Muscle of back (tissue), 11 donors: ENCODE results near the gene MYH6. TPM values are rescaled to one million over a fixed set of nuclear protein-coding genes. Genes with fewer than 3 reads are reported as not detected.
"Not testable (repeated sequence)": the region's sequence is repeated elsewhere in the genome, so short reads cannot be mapped to it uniquely, and the experiment has no call there.

ENCODE experiments used
- DNase-seq, 3 donors: peaks; one replicate each; pipeline versions ENCODE4 v3.0.0 to v3.0.0-alpha.2; 2013
- polyA plus RNA-seq, 10 donors: library from polyadenylated mRNA; unstranded; fragments of 120-200 nt; gene quantifications; one replicate each; pipeline ENCODE4 v1.2.1, GENCODE V29; 2013; ENCODE audit not compliant: insufficient read length in 10 of 10

Gene MYH6
- polyA plus RNA-seq, 10 donors = 2.1 to 10.6 (median 5.5) TPM

- peak in 1 of 3 donors; percentile 27 for DNase-seq
These were observed 28.5 kb upstream of the MYH6 start for GRCh38 chr14:23436327-23437132.

GRCh38 chr14:23435543-23436326 lies 27.7 kb upstream of the MYH6 start, which contains the start of gene MYH7:
Gene MYH7, minus strand, starts transcription at chr14:23435660. Its CDS starts 1,928 bp downstream, at chr14:23433732.
- DNase-seq = peak in 1 of 3 donors; percentile 52

- no peak for DNase-seq
These were observed 26.6 kb upstream of the MYH6 start for GRCh38 chr14:23434488-23435222.

GRCh38 chr14:23433457-23433856 lies 25.4 kb upstream of the MYH6 start:
- no peak for DNase-seq

- DNase-seq = no peak
These were observed 24.9 kb upstream of the MYH6 start for GRCh38 chr14:23432946-23433345.

GRCh38 chr14:23432102-23432925 lies 24.2 kb upstream of the MYH6 start:
- DNase-seq = no peak

- no peak for DNase-seq
These were observed 23.4 kb upstream of the MYH6 start for GRCh38 chr14:23431486-23431885.

- no peak for DNase-seq
These were observed 22.6 kb upstream of the MYH6 start for GRCh38 chr14:23430723-23431085.

- no peak for DNase-seq
These were observed 22.1 kb upstream of the MYH6 start for GRCh38 chr14:23430016-23430722.

- DNase-seq = no peak
These were observed 20.8 kb upstream of the MYH6 start for GRCh38 chr14:23428686-23429495.

GRCh38 chr14:23425798-23426197 lies 17.7 kb upstream of the MYH6 start:
- not testable (repeated sequence) for DNase-seq

GRCh38 chr14:23425169-23425568 lies 17.1 kb upstream of the MYH6 start:
- DNase-seq = no peak

GRCh38 chr14:23423657-23424056 lies 15.6 kb upstream of the MYH6 start:
- DNase-seq = no peak

GRCh38 chr14:23421594-23421993 lies 13.5 kb upstream of the MYH6 start:
- DNase-seq = no peak

GRCh38 chr14:23419646-23420045 lies 11.6 kb upstream of the MYH6 start:
- not testable (repeated sequence) for DNase-seq

GRCh38 chr14:23418021-23418420 lies 9.9 kb upstream of the MYH6 start:
- DNase-seq = no peak

GRCh38 chr14:23417269-23417668 lies 9.2 kb upstream of the MYH6 start:
- not testable (repeated sequence) for DNase-seq

GRCh38 chr14:23416801-23417200 lies 8.7 kb upstream of the MYH6 start:
- no peak for DNase-seq
